ENCODE data around the gene SLC27A6.

GRCh38 chr5:129043894-129044293, 78.6 kb downstream of the SLC27A6 start:
- TF ChIP-seq CTCF (IDR thresholded peaks at IDR 0.05; ENCODE audit: low read depth, low read length) (no peak), EZH2phosphoT487 (IDR thresholded peaks at IDR 0.05; ENCODE audit: low read depth) (no peak)

Measured in OCI-LY3 (cell line).